CD4-positive, alpha-beta T cell treated with Interleukin-1 beta for 1 hour (primary cell): ENCODE measurements around the gene TUBG2.

ENCODE experiments used
- DNase-seq, 2 donors: peaks; one replicate each; pipeline ENCODE4 v3.0.0-alpha.2; 2020 to 2022

Gene TUBG2

DNA sequence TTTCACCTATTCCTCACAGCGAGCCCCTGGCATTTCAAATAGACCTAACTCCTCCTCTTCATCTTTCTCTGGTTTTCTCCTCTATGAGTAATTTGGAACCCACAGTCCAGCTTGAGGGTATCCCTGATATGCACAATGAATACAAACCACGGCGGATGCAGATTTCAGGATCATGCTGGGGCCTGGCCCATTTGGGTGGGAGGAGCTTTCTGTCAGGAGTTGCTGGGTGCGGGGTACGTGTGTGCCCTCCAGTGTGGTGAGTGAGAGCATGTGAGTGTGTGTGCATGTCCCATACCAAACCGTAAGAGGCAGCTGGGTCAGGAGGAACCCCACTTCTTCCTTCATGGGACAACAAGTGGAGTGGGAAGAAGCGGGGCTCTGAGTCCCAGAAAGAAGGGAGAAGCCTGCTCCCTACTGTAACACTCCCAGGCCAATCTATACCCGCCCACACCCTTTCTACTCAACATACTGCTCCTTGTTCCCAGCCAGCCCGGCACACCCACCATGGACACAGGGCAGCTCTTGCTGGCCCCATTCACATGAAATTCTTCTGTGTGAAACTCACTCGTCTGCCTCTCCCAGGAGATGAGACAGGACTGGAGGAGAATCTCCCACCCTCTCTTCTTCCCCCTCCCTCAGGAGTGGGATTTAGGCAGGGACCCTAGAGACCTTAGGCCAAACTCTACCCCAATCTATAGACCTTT, 41.7 kb downstream of the TUBG2 start:
- DNase-seq = no peak

DNA sequence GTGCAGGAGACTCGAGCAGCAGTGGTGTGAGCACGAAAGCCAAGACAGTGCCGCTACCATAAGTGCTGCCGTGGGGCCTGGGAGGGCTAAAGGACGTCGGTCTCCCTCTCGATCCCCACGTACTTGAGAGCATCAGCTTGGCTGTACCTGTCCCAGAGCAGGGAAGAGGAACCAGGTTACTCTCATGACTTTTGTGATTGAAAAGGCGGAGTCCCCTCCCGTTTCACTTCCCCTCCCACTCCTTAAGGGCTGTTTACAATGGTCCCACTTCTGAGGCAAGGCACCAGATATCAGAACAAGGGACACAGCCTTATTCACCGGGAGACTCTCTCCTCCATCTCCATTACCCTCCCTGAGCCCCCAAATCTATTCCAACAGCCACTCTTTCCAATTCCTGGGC, 43.4 kb downstream of the TUBG2 start:
- no peak for DNase-seq

DNA sequence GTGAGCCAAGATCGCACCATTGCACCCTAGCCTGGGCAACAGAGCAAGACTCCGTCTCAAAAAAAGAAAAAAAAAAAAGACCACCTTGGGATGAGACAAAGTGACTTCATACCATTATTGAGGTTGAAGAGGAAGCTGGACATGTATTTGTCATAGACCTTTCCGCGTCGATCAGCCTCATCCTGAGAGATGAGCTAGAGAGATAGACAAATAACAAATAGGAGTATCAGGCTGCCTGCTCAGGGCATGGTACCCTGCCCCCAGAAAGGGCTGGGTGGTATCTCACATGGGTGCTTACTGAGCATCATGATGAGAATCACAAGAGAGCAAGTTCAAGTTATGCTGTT, 45.4 kb downstream of the TUBG2 start:
- DNase-seq = no peak

DNA sequence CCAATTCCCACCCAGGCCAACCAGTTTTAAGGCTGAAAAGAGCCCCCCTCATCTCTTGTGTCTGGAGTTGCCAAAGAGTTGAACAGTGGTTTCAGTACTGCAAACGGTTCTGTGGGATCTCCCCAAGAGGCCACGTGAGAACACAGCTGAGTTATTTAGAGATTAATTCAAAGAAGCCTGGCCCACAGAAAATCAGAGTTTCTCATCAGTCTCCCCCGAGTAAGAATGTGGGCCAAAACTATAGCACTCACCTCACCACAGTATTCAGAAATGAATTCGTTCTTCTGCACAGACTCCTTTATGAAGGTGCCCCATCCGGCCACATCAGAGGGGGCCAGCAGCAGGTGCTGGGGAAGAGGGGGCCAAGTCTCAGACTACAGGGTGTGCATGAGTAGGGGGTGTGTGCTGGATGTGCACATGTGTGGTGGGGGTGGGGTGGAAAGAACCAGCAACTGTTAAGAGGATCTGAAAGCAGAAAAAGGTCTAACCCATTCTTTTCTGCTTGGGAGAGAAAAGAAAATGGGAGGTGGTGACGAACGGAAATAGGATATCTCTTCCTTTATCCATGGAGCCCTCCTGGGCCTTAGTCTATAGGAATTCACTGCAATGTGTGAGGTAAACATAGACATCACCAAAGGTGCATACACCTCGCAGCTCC, 45.9 kb downstream of the TUBG2 start:
- DNase-seq = no peak

DNA sequence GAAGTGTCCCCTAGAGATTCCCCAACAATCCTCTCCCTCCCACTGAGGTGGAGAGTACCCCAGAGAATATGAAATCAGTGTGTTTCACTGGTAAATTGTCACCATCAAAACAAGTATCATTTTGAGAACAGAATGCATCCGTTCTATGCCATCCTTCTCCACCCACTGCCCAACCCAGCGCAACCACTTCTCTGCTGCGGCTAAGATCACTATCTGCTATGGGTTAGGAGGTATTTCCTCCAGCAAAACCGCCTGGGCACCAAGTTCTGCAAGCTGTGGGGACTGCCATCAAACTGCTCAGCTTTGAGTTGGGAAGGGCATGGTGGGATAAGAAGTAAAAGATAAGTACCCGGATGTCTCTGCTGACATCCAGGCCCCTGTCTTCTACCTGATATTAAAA, 47.6 kb downstream of the TUBG2 start:
- DNase-seq = peak; percentile 32 to 61

DNA sequence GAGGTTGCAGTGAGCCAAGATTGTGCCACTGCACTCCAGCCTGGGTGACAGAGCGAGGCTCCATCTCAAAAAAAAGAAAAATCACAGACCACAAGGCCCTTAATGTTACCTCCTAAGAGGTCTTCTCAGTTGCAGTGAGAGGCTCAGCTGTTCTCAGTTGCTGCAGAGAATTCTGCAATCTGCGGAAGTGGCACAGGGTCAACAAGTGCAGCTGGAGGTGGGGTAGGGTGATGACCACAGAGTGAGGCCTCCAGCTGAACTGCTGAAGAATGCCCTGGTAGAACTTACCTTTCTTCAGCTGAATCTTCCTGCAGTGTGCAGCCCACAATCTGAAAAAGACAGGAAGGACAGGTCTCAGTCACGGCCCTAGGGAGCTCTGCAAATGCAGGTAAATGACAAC, 49.5 kb downstream of the TUBG2 start:
- no peak for DNase-seq

DNA sequence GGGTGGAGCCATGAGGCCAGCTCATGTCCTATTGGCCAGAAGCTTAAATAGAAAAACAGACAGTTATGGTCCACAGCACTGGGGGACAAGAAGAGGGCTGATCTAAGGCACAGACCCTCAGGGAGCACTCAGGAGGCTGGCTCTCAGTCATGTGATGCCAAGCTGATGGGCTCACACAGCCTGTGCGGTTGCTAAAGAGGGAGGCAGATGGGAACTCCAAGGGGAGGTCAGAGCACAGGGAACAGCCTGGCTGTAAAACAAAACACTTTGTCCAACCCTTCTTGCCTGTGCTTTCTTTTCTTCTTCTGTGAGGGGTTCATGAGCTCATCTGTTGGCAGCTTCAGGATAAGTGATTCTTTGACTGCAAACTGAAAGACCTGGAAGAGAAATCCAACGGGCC, 50.5 kb downstream of the TUBG2 start:
- DNase-seq = no peak
